ENCODE measurements around the gene COL18A1.
"Not testable (repeated sequence)": the region's sequence is repeated elsewhere in the genome, so short reads cannot be mapped to it uniquely, and the experiment has no call there.

COL18A1 gene

GRCh38 chr21:45442686-45443594 is 38.0 kb downstream of the COL18A1 start:
- DNase-seq, result not testable (repeated sequence)

GRCh38 chr21:45443595-45444181 is 38.7 kb downstream of the COL18A1 start:
- DNase-seq, result no peak

- no peak for DNase-seq
These were observed 39.4 kb downstream of the COL18A1 start for GRCh38 chr21:45444385-45444784.

GRCh38 chr21:45445369-45445768 is 40.4 kb downstream of the COL18A1 start:
- no peak for DNase-seq

GRCh38 chr21:45447821-45448220 is 42.9 kb downstream of the COL18A1 start:
- no peak for DNase-seq

- no peak for DNase-seq
These were observed 43.4 kb downstream of the COL18A1 start for GRCh38 chr21:45448283-45448809.

DNA sequence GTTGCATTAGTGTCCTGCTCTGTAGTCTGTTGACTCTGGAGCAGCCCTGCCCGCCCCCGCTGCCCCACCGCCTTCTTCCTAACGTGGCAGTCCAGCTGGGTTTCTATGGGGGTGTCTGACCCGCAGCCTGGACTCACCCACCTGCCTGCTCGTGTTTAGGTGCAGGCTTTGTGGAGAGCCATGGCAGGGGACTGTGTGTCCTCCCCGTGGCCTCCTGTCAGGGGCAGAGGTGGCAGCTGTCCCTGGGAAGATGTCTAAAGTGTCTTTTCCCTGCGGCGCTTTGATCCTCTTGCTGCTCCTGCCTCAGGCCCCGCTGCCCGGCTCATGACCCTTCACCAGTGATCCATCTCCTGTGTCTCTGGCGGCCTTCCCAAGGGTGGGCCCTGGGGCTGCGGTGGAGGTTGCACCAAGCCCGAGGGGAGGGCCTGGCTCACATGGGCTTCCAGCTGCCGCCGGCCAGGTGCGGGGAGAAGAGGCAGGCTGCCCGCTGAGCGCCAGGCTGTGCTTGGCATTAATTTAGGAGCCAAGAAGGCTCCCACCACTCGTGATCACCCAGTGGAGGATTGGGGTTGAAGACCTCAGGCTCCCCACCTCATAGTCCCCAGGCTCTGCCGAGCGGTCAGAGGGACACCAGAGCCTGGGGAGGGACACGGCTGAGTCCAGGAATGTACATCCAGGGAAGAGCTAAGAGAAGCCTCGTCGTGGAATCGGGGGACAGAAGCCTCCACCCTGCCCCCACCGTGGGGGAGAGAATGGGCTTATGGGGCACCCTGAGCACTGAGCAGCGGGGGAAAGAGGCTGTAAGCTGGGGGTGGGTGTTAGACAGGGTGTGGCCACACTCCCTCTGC is 44.1 kb downstream of the COL18A1 start:
- DNase-seq, result no peak

GRCh38 chr21:45449658-45450422 is 44.9 kb downstream of the COL18A1 start:
- no peak for DNase-seq

DNA sequence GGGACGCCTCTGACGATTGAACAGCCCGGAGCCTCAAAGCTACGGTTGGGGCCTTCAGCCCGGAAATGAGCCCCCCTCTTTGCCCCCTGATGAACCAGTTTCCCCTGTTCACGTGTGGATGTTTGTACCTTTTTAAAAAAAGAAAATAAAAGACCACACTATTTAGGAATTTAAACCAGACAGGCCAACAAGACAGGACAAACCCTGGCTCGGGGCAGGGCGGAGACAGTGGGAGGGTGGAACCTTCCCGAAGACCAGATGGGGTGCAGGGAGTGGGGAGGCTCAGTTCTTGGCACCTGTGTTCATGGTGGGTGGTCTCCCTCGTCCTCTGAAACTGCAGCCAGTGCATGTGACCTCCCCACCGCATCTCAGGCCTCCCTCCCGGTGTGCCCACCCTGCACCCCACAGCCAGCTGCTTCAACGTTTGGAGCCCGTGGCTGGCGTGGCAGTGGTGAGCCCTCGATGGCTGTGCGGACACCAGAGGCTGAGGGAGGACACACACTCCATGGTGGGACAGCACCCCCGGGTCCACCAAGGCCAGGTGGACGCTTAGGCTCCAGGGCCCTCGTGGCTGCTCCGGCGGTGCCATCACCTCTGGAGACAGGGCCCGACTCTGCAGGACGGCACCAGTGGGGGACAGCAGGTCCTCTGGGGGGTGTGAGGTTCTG is 45.6 kb downstream of the COL18A1 start:
- DNase-seq, result no peak

- DNase-seq, result no peak
These were observed 46.3 kb downstream of the COL18A1 start for GRCh38 chr21:45451091-45451740.

- no peak for DNase-seq
These were observed 46.8 kb downstream of the COL18A1 start for GRCh38 chr21:45451771-45452182.

GRCh38 chr21:45452696-45453307 is 47.8 kb downstream of the COL18A1 start:
- no peak for DNase-seq

DNA sequence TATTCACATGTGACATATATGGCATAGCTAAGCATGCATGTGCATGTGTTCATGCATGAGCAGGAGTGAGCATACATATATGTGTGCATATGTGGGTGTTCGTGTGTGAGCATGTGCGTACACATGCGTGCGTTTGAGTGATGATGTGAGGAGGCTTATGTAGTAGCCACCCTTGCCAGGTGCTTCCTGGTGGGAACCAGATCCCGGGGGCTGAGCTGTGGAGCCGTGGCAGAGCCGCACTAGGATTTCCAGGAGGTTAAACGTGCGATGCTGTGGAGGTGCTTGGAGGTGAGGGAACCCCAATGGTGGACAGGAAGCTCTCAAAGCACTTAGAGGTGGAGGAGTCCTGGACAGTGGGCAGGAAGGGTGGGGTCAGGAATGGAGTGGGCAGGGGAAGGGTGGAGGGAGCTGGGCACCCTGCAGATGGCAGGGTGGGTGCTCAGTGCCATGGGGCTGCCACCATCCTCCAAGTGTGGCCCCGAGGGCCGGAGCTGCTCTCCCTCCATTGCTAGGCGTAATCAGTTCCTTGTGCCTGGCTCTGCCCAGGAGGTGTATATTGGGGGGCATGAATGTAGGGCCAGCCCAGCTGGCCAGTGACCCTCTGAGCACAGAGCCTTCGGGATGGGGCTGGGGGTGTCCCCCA is 48.5 kb downstream of the COL18A1 start:
- no peak for DNase-seq

- no peak for DNase-seq
These were observed 49.3 kb downstream of the COL18A1 start for GRCh38 chr21:45454060-45454925.

GRCh38 chr21:45454926-45455673 is 50.1 kb downstream of the COL18A1 start:
- no peak for DNase-seq

DNA sequence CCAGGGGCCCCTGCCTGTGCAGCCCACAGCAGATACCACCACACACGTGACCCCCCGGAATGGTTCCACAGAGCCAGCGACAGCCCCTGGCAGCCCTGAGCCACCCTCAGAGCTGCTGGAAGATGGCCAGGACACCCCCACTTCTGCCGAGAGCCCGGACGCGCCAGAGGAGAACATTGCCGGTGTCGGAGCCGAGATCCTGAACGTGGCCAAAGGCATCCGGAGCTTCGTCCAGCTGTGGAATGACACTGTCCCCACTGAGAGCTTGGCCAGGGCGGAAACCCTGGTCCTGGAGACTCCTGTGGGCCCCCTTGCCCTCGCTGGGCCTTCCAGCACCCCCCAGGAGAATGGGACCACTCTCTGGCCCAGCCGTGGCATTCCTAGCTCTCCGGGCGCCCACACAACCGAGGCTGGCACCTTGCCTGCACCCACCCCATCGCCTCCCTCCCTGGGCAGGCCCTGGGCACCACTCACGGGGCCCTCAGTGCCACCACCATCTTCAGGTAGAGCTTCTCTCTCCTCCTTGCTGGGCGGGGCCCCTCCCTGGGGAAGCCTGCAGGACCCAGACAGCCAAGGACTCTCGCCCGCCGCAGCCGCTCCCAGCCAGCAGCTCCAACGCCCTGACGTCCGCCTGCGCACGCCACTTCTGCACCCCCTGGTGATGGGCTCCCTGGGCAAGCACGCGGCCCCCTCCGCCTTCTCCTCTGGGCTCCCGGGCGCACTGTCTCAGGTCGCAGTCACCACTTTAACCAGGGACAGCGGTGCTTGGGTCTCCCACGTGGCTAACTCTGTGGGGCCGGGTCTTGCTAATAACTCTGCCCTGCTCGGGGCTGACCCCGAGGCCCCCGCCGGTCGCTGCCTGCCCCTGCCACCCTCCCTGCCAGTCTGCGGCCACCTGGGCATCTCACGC is 51.0 kb downstream of the COL18A1 start:
- DNase-seq, result no peak

- DNase-seq, result no peak
These were observed 51.7 kb downstream of the COL18A1 start for GRCh38 chr21:45456584-45457160.

Measured in OCI-M1 (cell line).